Astrocyte of the cerebellum (primary cell): ENCODE measurements around the gene STRBP.

Experiments
- DNase-seq: peaks from one replicate; pipeline ENCODE4 v3.0.0-alpha.2; 2011; ENCODE audit warnings: low read depth
- H3K4me3 ChIP-seq: 2 replicates; pipeline ENCODE4 v1.5.1; 2011; ENCODE audit warnings: mild to moderate bottlenecking, low read depth, low read length, moderate library complexity
- in situ Hi-C: cut with HindIII; loops from 2 replicates; pipeline ENCODE4 v1.10.0; 2017; ENCODE audit warnings: low sequenced_read_pairs
- TF ChIP-seq, protein P1 (sequence below): IDR thresholded peaks from 2 replicates; pipeline ENCODE4 v1.5.1; 2012; ENCODE audit warnings: low read length, low read depth, moderate library complexity, mild to moderate bottlenecking; ENCODE audit errors: missing control alignments

Gene STRBP

DNA sequence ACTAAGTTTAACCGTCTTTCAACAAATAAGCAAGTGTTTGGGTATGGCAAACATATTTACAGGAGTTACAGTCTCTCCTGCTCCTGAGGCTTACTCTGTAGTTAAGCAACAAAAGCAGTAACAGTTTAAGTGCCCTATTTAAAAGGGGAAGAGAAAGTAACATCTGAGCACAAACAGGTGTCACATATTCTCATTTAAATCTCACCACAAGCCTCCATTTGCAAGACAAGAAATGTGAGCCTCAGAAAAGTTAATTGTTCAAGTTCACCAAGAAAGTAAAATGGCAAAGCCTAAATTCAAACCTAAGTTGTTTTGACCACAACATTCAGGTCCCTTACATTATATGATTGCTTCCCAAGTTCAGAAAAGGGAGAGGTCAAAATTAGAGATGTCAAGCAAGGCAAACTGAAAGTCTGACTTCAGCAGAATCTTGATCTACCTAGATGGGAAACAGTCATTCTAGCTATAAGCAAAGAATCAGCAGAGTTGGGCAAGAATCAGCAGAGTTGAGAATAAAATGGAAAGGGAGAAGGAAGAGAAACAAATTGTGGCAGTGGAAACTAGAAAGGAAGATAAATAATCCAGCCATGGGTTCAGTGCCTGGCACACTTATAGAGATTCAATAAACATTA, 93.4 kb downstream of the STRBP start:
- DNase-seq: no peak
- TF ChIP-seq, protein P1, sequence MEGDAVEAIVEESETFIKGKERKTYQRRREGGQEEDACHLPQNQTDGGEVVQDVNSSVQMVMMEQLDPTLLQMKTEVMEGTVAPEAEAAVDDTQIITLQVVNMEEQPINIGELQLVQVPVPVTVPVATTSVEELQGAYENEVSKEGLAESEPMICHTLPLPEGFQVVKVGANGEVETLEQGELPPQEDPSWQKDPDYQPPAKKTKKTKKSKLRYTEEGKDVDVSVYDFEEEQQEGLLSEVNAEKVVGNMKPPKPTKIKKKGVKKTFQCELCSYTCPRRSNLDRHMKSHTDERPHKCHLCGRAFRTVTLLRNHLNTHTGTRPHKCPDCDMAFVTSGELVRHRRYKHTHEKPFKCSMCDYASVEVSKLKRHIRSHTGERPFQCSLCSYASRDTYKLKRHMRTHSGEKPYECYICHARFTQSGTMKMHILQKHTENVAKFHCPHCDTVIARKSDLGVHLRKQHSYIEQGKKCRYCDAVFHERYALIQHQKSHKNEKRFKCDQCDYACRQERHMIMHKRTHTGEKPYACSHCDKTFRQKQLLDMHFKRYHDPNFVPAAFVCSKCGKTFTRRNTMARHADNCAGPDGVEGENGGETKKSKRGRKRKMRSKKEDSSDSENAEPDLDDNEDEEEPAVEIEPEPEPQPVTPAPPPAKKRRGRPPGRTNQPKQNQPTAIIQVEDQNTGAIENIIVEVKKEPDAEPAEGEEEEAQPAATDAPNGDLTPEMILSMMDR: no peak
- in situ Hi-C loops: no loop called here
- H3K4me3 ChIP-seq: no peak overlapping the region

DNA sequence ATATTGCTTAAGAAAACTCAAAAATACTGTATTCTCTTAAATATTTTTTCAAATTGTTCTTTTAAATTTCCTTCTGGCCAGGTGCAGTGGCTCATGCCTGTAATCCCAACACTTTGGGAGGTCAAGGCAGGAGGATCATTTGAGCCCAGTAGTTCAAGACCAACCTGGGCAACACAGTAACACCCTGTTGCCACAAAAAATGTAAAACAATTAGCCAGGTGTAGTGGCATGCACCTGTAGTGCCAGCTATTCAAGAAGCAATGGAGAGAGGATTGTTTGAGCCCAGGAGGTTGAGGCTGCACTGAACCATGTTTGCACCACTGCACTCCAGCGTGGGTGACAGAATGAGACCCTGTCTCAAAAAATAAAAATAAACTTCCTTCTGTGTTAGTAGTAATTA, 94.3 kb downstream of the STRBP start:
- in situ Hi-C loops: no loop called here

GRCh38 chr9:123169926-123170325, 98.5 kb downstream of the STRBP start:
- DNase-seq: no peak
- in situ Hi-C loops: no loop called here
- TF ChIP-seq, protein P1: no peak

More for the DNA sequence above, 94.3 kb downstream of the STRBP start:
- TF ChIP-seq, protein P1: no peak
- no peak overlapping the region for H3K4me3 ChIP-seq
- no peak for DNase-seq

DNA sequence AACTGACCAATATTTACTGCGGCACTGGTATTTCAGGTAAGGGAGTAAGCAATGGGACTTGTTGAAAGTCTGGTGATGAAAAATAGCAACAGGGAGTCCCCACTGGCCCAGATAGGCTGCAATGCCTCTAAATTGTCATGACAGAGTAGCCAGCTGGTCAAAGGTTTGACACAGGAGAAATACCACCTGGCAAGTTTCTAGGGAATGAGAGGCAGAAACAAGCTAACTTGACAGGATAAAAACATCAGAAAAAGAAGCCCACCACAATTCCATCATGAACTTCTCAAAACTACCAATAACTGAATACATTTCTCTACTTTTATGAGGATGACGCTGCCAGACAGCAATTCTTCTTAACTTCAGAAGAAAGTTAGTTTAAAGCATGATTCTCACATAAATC, 99.8 kb downstream of the STRBP start:
- DNase-seq: no peak
- TF ChIP-seq, protein P1: no peak
- H3K4me3 ChIP-seq: no peak overlapping the region
- in situ Hi-C loops: no loop called here

More at GRCh38 chr9:123169926-123170325, 98.5 kb downstream of the STRBP start:
- H3K4me3 ChIP-seq: no peak overlapping the region

DNA sequence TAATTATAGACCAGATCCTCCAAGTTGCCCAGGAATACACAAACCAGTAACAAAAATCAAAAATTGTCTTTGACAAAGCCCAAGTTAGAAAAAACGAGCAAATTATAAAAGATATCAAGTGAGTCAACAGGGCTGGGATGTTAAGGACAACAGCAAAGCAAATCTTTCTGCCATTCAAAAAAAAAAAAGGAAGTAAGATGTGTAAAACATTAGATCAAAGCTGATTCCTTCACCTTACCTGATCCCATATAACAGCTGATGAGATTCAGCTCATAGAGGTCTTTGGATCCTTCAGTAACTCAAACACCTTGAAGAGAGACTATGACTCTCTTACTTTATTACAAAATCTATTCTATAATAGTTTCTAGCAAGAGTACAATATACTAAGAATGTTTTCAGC, 100.9 kb downstream of the STRBP start:
- no peak overlapping the region for H3K4me3 ChIP-seq
- no peak for DNase-seq
- in situ Hi-C loops: no loop called here
- TF ChIP-seq, protein P1: no peak

DNA sequence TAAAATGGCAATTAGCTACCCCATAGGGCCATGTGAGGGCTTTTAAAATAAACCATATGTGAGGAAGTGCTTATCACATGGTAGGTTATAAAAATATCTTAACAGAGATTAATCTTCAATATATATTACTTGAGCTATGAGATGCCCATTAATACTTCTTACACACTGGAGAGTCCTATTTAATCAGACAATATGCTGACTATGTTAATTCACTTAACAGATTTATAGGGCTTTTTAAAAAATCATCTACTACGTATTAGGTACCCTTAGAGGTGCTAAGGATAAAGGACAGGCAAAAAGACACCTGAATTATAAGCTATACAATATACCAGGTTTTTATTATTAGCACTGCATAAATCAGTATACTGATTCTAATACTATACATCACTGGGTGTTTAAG, 102.6 kb downstream of the STRBP start:
- in situ Hi-C loops: no loop called here
- no peak overlapping the region for H3K4me3 ChIP-seq
- no peak for DNase-seq
- TF ChIP-seq, protein P1: no peak
